Liver (tissue), 9 donors: ENCODE results near the gene FAM9C. TPM values are rescaled to one million over a fixed set of nuclear protein-coding genes. Genes with fewer than 3 reads are reported as not detected.

Experiments
- DNase-seq: peaks from one replicate; pipeline ENCODE4 v3.0.0-alpha.2; 2017; ENCODE audit warnings: low spot score
- H3K27ac ChIP-seq, 2 donors: one replicate each; pipeline ENCODE4 v1.7.0; 2013; ENCODE audit warnings: inconsistent platforms in 2 of 2, low read length in 2 of 2, control low read depth in 1 of 2, low read depth in 1 of 2, mild to moderate bottlenecking in 1 of 2
- H3K27me3 ChIP-seq, 4 donors: one replicate each; pipeline versions ENCODE4 v1.6.1 to v1.7.0; 2013; ENCODE audit warnings: low read length in 3 of 4, inconsistent platforms in 1 of 4, mild to moderate bottlenecking in 1 of 4, moderate library complexity in 1 of 4; ENCODE audit not compliant: control insufficient read depth in 4 of 4, insufficient read depth in 4 of 4
- H3K36me3 ChIP-seq, 4 donors: one replicate each; pipeline versions ENCODE4 v1.6.1 to v1.7.0; 2013; ENCODE audit warnings: low read length in 3 of 4, mild to moderate bottlenecking in 3 of 4, low read depth in 1 of 4, moderate library complexity in 1 of 4; ENCODE audit not compliant: control insufficient read depth in 4 of 4, insufficient read depth in 3 of 4
- H3K4me1 ChIP-seq, 4 donors: one replicate each; pipeline versions ENCODE4 v1.6.1 to v1.7.0; 2013; ENCODE audit warnings: low read length in 3 of 4, mild to moderate bottlenecking in 3 of 4, moderate library complexity in 1 of 4; ENCODE audit not compliant: control insufficient read depth in 4 of 4, insufficient read depth in 4 of 4
- H3K4me3 ChIP-seq, 3 donors: one replicate each; pipeline versions ENCODE4 v1.6.1 to v1.7.0; 2013; ENCODE audit warnings: low read length in 3 of 3, control low read depth in 1 of 3, low read depth in 1 of 3, mild to moderate bottlenecking in 1 of 3
- H3K9ac ChIP-seq, 2 donors: one replicate each; pipeline ENCODE4 v1.7.0; 2013; ENCODE audit warnings: low read length in 2 of 2, mild to moderate bottlenecking in 2 of 2, moderate library complexity in 2 of 2, control low read depth in 1 of 2, low read depth in 1 of 2
- H3K9me3 ChIP-seq, 4 donors: one replicate each; pipeline versions ENCODE4 v1.6.1 to v1.7.0; 2013; ENCODE audit warnings: low read length in 3 of 4; ENCODE audit not compliant: control insufficient read depth in 4 of 4
- EGR1 ChIP-seq, 2 donors: IDR thresholded peaks; 2 replicates each; pipeline ENCODE4 v1.6.1; 2016 to 2018; ENCODE audit warnings: antibody characterized with exemption in 2 of 2, low read depth in 2 of 2
- FOXA1 ChIP-seq: IDR thresholded peaks from 2 replicates; pipeline ENCODE4 v1.6.1; 2016; ENCODE audit warnings: antibody characterized with exemption
- FOXA2 ChIP-seq: IDR thresholded peaks from 2 replicates; pipeline ENCODE4 v1.6.1; 2016; ENCODE audit warnings: antibody characterized with exemption
- GABPA ChIP-seq, 2 donors: IDR thresholded peaks in 1 of 2; conservative IDR thresholded peaks in 1 of 2; 2 replicates each; pipeline ENCODE4 v1.6.1; 2016; ENCODE audit warnings: antibody characterized with exemption in 2 of 2, mild to moderate bottlenecking in 1 of 2, moderate library complexity in 1 of 2
- HNF4A ChIP-seq, 2 donors: conservative IDR thresholded peaks; 2 replicates each; pipeline ENCODE4 v1.6.1; 2016; ENCODE audit warnings: antibody characterized with exemption in 2 of 2, mild to moderate bottlenecking in 2 of 2
- HNF4G ChIP-seq: IDR thresholded peaks from 2 replicates; pipeline ENCODE4 v1.6.1; 2016; ENCODE audit warnings: antibody characterized with exemption
- JUND ChIP-seq, 2 donors: IDR thresholded peaks; 2 replicates each; pipeline ENCODE4 v1.6.1; 2016; ENCODE audit warnings: antibody characterized with exemption in 2 of 2
- NR2F2 ChIP-seq: IDR thresholded peaks from 2 replicates; pipeline ENCODE4 v1.6.1; 2016; ENCODE audit warnings: antibody characterized with exemption
- RAD21 ChIP-seq, 2 donors: IDR thresholded peaks; 2 replicates each; pipeline ENCODE4 v1.6.1; 2016; ENCODE audit warnings: antibody characterized with exemption in 2 of 2, mild to moderate bottlenecking in 2 of 2
- RXRA ChIP-seq, 2 donors: IDR thresholded peaks; 2 replicates each; pipeline ENCODE4 v1.6.1; 2017 to 2018; ENCODE audit warnings: antibody characterized with exemption in 2 of 2, mild to moderate bottlenecking in 1 of 2
- SP1 ChIP-seq: IDR thresholded peaks from 2 replicates; pipeline ENCODE4 v1.6.1; 2018; ENCODE audit warnings: antibody characterized with exemption, mild to moderate bottlenecking
- TAF1 ChIP-seq: conservative IDR thresholded peaks from 2 replicates; pipeline ENCODE4 v1.6.1; 2016; ENCODE audit warnings: antibody characterized with exemption, mild to moderate bottlenecking
- YY1 ChIP-seq: IDR thresholded peaks from 2 replicates; pipeline ENCODE4 v1.6.1; 2016; ENCODE audit warnings: antibody characterized with exemption, mild to moderate bottlenecking
- WGBS: extraction: QIAGEN DNeasy Blood & Tissue Kit; methylation state at CpG from one replicate; pipeline ENCODE4 v1.1.7; 2013; 5-methylcytosine and 5-hydroxymethylcytosine counted together
- polyA plus RNA-seq, 2 donors: library from polyadenylated mRNA; stranded (reverse) in 1 of 2; unstranded in 1 of 2; fragments of 200-250 nt in 1 of 2; fragments of >200 nt in 1 of 2; fragmentation: Nextera tagmentation in 1 of 2; extraction: Ambion mirVana in 1 of 2; gene quantifications; one replicate each; pipeline versions ENCODE4 v1.2.1 to v1.2.3, GENCODE V29; 2013 to 2015
- total RNA-seq, 2 donors: library from RNA; depleted of rRNA; stranded (reverse); fragments of >200 nt; gene quantifications; one replicate each; pipeline ENCODE4 v1.2.3, GENCODE V29; 2014
- TF ChIP-seq, protein P1 (sequence below): IDR thresholded peaks from 2 replicates; pipeline ENCODE4 v1.6.1; 2016; ENCODE audit warnings: antibody characterized with exemption
- TF ChIP-seq, protein P2 (sequence below): IDR thresholded peaks from 2 replicates; pipeline ENCODE4 v1.6.1; 2016; ENCODE audit warnings: antibody characterized with exemption, mild to moderate bottlenecking
- TF ChIP-seq, protein P3 (sequence below): IDR thresholded peaks from 2 replicates; pipeline ENCODE4 v1.6.1; 2016; ENCODE audit warnings: antibody characterized with exemption
- TF ChIP-seq, protein P4 (sequence below): IDR thresholded peaks from 2 replicates; pipeline ENCODE4 v1.6.1; 2016; ENCODE audit warnings: antibody characterized with exemption
- TF ChIP-seq, protein P5 (sequence below): fragments of 150-350 bp; IDR thresholded peaks from 2 replicates; pipeline ENCODE4 v1.5.1; 2017; ENCODE audit warnings: improper control_type of control experiment, low read depth, low read length; ENCODE audit not compliant: missing input control
- donor health status: healthy.
- donor health status: healthy.
- donor health status: healthy.
- donor health status: healthy.
- donor health status: healthy.

Gene FAM9C
- total and polyA plus RNA-seq, 4 donors = not detected

DNA sequence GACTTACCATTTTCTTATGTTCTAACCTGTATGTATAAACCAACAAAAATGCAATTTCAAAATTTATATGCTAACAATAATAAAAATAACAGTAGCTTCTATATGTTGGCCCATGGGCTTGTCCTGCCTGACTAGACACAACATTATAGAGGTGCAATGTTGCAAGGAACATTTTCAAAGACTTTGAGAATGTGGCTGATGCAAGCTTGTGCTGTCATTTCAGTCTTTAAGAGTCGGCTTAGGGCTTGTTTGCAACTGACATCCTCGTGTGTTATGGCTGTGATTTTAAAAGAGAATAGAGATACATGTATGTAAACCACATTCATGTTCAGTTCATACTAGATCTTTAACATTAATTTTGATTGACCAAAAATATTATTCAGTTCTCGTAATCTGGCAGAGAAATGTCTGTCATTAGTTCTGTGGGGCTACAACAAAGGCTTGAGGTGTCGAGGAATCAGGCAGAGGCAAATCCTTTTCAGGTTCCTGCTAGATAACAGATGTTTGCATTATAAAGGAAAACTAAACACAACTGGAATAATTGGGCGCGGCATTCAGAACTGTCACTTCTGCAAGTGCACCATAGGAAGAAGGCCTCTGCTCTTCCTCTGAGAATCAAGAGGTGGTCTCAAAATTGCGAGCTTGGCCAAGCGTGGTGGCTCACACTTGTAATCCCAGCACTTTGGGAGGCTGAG lies 56.4 kb downstream of the FAM9C start:
- Histone ChIP-seq H3K9ac (no peak overlapping the region), H3K4me1 (peaks cover 4 to 20% (median 9%) of the 10 kb centered on the region in 4 donors), H3K4me3 (no peak overlapping the region), H3K27ac (peak overlapping the region in 1 of 2 donors; percentile 31), H3K27me3 (no peaks in the 10 kb centered on the region), H3K9me3 (no peaks in the 10 kb centered on the region), H3K36me3 (no peaks in the 10 kb centered on the region)
- no peak for DNase-seq
- TF ChIP-seq, protein P1, sequence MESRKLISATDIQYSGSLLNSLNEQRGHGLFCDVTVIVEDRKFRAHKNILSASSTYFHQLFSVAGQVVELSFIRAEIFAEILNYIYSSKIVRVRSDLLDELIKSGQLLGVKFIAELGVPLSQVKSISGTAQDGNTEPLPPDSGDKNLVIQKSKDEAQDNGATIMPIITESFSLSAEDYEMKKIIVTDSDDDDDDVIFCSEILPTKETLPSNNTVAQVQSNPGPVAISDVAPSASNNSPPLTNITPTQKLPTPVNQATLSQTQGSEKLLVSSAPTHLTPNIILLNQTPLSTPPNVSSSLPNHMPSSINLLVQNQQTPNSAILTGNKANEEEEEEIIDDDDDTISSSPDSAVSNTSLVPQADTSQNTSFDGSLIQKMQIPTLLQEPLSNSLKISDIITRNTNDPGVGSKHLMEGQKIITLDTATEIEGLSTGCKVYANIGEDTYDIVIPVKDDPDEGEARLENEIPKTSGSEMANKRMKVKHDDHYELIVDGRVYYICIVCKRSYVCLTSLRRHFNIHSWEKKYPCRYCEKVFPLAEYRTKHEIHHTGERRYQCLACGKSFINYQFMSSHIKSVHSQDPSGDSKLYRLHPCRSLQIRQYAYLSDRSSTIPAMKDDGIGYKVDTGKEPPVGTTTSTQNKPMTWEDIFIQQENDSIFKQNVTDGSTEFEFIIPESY = no peak
- TF ChIP-seq, protein P2, sequence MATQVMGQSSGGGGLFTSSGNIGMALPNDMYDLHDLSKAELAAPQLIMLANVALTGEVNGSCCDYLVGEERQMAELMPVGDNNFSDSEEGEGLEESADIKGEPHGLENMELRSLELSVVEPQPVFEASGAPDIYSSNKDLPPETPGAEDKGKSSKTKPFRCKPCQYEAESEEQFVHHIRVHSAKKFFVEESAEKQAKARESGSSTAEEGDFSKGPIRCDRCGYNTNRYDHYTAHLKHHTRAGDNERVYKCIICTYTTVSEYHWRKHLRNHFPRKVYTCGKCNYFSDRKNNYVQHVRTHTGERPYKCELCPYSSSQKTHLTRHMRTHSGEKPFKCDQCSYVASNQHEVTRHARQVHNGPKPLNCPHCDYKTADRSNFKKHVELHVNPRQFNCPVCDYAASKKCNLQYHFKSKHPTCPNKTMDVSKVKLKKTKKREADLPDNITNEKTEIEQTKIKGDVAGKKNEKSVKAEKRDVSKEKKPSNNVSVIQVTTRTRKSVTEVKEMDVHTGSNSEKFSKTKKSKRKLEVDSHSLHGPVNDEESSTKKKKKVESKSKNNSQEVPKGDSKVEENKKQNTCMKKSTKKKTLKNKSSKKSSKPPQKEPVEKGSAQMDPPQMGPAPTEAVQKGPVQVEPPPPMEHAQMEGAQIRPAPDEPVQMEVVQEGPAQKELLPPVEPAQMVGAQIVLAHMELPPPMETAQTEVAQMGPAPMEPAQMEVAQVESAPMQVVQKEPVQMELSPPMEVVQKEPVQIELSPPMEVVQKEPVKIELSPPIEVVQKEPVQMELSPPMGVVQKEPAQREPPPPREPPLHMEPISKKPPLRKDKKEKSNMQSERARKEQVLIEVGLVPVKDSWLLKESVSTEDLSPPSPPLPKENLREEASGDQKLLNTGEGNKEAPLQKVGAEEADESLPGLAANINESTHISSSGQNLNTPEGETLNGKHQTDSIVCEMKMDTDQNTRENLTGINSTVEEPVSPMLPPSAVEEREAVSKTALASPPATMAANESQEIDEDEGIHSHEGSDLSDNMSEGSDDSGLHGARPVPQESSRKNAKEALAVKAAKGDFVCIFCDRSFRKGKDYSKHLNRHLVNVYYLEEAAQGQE = no peak
- TF ChIP-seq GABPA (IDR thresholded peaks at IDR 0.05 in 1 of 2, conservative IDR thresholded peaks at IDR 0.05 in 1 of 2) (no peak), TAF1 (no peak), FOXA2 (no peak), HNF4G (no peak), SP1 (no peak), YY1 (no peak), HNF4A (conservative IDR thresholded peaks at IDR 0.05) (no peak), NR2F2 (no peak), FOXA1 (no peak), JUND (IDR thresholded peaks at IDR 0.05) (no peak), RXRA (IDR thresholded peaks at IDR 0.05) (no peak), RAD21 (IDR thresholded peaks at IDR 0.05) (no peak), EGR1 (IDR thresholded peaks at IDR 0.05; ENCODE audit: low read depth in 2 of 2) (no peak)
- TF ChIP-seq, protein P3, sequence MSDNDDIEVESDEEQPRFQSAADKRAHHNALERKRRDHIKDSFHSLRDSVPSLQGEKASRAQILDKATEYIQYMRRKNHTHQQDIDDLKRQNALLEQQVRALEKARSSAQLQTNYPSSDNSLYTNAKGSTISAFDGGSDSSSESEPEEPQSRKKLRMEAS = no peak
- TF ChIP-seq, protein P4, sequence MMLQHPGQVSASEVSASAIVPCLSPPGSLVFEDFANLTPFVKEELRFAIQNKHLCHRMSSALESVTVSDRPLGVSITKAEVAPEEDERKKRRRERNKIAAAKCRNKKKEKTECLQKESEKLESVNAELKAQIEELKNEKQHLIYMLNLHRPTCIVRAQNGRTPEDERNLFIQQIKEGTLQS = no peak
- TF ChIP-seq, protein P5, sequence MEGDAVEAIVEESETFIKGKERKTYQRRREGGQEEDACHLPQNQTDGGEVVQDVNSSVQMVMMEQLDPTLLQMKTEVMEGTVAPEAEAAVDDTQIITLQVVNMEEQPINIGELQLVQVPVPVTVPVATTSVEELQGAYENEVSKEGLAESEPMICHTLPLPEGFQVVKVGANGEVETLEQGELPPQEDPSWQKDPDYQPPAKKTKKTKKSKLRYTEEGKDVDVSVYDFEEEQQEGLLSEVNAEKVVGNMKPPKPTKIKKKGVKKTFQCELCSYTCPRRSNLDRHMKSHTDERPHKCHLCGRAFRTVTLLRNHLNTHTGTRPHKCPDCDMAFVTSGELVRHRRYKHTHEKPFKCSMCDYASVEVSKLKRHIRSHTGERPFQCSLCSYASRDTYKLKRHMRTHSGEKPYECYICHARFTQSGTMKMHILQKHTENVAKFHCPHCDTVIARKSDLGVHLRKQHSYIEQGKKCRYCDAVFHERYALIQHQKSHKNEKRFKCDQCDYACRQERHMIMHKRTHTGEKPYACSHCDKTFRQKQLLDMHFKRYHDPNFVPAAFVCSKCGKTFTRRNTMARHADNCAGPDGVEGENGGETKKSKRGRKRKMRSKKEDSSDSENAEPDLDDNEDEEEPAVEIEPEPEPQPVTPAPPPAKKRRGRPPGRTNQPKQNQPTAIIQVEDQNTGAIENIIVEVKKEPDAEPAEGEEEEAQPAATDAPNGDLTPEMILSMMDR = no peak
- WGBS = 62% methylated on average over 8 of the region's 8 CpGs
